Measurements from ENCODE around the gene ZNF451.

ZNF451 gene

DNA sequence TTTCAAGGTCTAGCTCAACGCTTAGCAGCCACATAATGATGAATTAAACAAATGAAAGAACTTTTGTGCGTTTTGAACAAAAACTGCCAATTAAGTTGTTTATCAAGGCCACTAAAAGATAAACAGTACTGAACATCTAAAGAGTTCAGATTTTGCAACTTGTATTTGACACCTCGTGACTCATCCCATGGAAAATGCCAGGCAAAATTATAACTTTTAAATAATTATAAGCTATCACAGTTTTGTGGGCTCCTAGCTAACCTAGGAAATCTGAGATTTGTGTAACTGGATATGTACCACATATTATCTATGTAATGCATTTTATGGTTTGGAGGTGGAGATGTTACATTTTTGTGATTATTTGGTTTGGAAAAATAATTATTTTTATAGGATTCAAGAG is 72.5 kb downstream of the ZNF451 start:
- no peak for DNase-seq

DNA sequence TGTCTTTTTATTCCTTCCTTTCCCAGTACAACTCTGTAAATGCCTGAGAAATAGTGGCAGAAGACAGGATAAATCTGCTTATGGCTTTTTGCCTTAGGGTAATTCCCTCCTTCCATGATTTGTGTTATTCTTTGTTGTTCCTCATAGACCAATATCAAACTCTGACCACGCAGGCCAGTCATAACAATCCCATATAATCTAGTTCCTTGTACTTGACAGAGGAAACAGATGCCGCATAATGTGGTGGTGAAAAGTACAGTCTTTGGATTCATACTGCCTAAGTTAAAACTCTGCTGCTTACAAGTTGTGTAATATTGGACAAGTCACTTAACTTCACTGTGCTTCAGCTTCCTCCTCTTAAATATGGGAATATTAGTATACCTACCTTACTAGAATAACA is 74.0 kb downstream of the ZNF451 start:
- DNase-seq, result no peak

GRCh38 chr6:57165080-57165479 is 75.1 kb downstream of the ZNF451 start:
- DNase-seq, result no peak

DNA sequence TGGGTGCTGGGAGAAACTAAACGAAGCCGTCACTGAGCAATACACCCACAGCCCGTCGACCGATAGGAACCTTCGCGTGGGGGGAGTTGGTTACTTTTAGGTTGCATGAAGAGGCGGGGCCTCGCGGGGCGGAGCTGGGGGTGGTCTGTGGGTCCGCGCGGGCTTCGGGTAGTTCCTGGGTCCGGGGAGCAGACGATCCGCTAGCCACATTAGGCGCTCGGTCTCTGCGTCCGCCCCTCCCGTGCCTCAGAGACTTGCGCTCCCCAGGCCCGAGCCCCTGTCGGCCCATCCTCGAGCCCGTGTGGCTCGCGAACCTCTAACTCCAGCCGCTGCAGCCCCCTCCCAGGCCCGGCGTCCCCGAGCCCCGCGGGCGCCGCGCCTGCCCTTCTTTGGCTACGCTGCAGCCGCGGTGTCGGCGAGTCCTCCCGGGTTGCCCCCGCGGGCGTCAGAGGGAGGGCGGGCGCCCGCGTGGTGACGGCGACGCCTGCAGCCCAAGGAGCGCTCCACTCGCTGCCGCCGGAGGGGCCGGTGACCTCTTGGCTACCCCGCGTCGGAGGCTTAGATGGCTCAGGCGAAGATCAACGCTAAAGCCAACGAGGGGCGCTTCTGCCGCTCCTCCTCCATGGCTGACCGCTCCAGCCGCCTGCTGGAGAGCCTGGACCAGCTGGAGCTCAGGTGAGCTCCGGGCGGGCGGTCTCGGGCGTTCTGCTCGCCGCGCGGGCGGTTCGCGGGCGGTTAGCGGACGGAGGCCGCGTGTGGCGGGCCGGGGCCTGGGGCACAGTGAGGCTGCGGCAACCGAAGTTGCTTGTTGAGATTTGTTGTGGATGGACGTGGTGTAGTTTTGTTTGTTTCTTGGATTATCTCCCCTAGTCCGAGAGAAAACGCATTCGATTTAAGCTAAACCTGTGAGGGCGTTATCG is 82.4 kb downstream of the ZNF451 start, which contains the start of gene BAG2:
TSS of gene BAG2 (plus strand) at position 191 of the 920 bp plus-strand sequence. CDS start at position 563, 372 bp downstream.
- DNase-seq, result peak; percentile 63 to 71

GRCh38 chr6:57173056-57173885 is 83.3 kb downstream of the ZNF451 start:
- no peak for DNase-seq

- DNase-seq, result no peak
These were observed 84.0 kb downstream of the ZNF451 start for GRCh38 chr6:57173886-57174510.

GRCh38 chr6:57174511-57174907 is 84.5 kb downstream of the ZNF451 start:
- DNase-seq, result no peak

DNA sequence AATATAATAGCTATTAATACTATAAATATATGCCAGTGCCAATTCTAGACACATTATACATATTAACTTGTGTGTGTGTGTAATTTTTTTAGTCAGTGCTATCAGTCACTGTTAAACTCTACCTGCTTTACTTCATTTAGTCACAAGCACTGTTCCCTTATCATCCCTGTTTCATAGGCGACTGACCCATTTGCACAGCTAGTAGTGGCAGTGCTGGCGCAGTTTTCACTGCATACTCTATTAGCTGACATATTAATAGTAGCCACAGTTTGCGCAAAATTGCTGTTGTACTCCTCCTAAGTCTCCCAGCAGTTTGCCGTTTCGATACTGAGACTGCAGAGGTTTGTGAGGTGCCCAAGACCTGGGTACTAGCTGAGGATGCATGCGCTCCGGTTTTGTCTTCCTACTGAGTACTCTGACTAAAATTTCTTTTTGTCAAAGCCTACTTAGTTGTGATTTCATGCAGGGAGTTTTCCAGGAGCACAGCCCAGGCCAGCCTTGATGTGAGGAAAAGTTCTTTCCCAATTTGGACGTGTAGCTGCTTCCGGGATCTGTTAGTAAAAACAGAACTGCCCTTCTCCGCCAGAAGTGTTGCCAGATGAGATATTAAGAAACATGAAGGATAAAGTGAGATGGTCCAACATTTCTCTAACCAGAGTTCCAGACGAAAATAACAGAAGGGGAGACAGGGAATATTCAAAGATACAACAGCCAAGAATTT is 87.7 kb downstream of the ZNF451 start:
- DNase-seq, result no peak

- no peak for DNase-seq
These were observed 90.6 kb downstream of the ZNF451 start for GRCh38 chr6:57180596-57180995.

- no peak for DNase-seq
These were observed 92.0 kb downstream of the ZNF451 start for GRCh38 chr6:57182017-57182432.

GRCh38 chr6:57183336-57183735 is 93.3 kb downstream of the ZNF451 start:
- no peak for DNase-seq

DNA sequence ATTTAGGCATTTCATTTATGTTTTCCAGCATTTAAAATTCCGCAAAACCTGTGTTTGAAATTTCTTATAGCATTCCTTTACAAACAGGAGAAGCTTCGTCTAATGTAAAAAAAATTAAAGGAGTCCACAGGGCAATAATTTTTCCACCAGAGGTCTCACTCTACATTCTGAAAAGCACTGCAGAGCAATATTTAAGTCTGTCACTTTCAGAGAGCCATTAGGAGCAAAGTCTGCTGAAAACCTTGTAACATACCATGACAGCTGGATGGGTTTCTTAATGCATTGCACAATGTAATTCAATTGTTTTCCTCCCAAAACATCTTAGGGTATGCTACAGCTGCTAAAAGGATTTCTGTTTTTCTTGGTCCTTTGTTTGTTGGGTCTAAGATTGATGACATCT is 100.2 kb downstream of the ZNF451 start:
- DNase-seq, result peak in 1 of 2 experiments; percentile 4

- no peak for DNase-seq
These were observed 103.2 kb downstream of the ZNF451 start for GRCh38 chr6:57193177-57193576.

- no peak for DNase-seq
These were observed 105.5 kb downstream of the ZNF451 start for GRCh38 chr6:57195457-57195856.

- no peak for DNase-seq
These were observed 109.1 kb downstream of the ZNF451 start for GRCh38 chr6:57198926-57199636.

DNA sequence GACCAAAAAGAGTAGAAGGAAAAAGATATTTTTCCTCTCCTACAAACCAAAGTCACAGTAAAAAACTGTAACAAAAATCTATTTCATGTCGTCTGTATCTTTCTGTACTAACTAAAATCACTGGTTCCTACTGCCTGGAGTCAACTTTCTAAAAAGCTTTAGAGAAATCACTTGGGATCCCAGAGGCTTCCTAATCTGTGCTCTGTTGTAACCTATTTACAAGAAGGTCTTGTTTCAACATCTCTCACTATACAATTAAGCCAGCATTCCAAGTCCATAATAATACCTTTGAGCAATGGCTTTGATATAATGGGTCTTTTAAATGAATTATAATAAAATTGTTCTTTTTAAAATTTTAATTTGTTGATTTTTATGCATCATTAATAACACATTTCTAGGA is 111.7 kb downstream of the ZNF451 start:
- no peak for DNase-seq

- DNase-seq, result no peak
These were observed 115.8 kb downstream of the ZNF451 start for GRCh38 chr6:57205550-57206328.

- DNase-seq, result no peak
These were observed 117.2 kb downstream of the ZNF451 start for GRCh38 chr6:57207141-57207540.

- DNase-seq, result no peak
These were observed 117.9 kb downstream of the ZNF451 start for GRCh38 chr6:57207872-57208271.

GRCh38 chr6:57209030-57209429 is 119.0 kb downstream of the ZNF451 start:
- DNase-seq, result no peak

GRCh38 chr6:57210060-57210459 is 120.1 kb downstream of the ZNF451 start:
- DNase-seq, result no peak
